Common myeloid progenitor, CD34-positive (primary cell): ENCODE results near the gene ELOA2. TPM values are rescaled to one million over a fixed set of nuclear protein-coding genes. Genes with fewer than 3 reads are reported as not detected.

ENCODE experiments used
- CTCF ChIA-PET: fragments of 350-600 bp; sonication (Branson Sonifier 250); formaldehyde crosslinking; loops from one replicate; lab custom pipeline; 2021; ENCODE audit warnings: antibody characterized with exemption; lab: Charles Lee
- POLR2A ChIA-PET: fragments of 350-600 bp; sonication (Branson Sonifier 250); formaldehyde crosslinking; loops from one replicate; lab custom pipeline; 2021; ENCODE audit warnings: antibody characterized with exemption; lab: Charles Lee
- DNase-seq, 3 donors: peaks; one replicate each; pipeline versions ENCODE4 v3.0.0 to v3.0.0-alpha.2; 2013
- H3K27ac ChIP-seq, 2 experiments: 1 replicate in 1 of 2; 2 replicates in 1 of 2; pipeline ENCODE4 v1.7.0; 2013; ENCODE audit warnings: inconsistent platforms in 2 of 2, low read length in 2 of 2, mild to moderate bottlenecking in 2 of 2, low read depth in 1 of 2, moderate library complexity in 1 of 2; ENCODE audit not compliant: severe bottlenecking in 2 of 2, insufficient read depth in 1 of 2, poor library complexity in 1 of 2
- H3K27me3 ChIP-seq, 5 experiments: replicated peaks in 2 of 5; 1 replicate in 3 of 5; 2 replicates in 2 of 5; pipeline versions ENCODE4 v1.6.1 to v1.7.0; 2013; ENCODE audit warnings: low read length in 4 of 5, mild to moderate bottlenecking in 2 of 5, moderate library complexity in 2 of 5, inconsistent platforms in 1 of 5; ENCODE audit not compliant: insufficient read depth in 5 of 5, control insufficient read depth in 4 of 5
- H3K36me3 ChIP-seq, 4 experiments: 1 replicate in 2 of 4; 2 replicates in 2 of 4; pipeline versions ENCODE4 v1.6.1 to v1.7.0; 2013; ENCODE audit warnings: low read length in 3 of 4, control low read depth in 1 of 4, mild to moderate bottlenecking in 1 of 4; ENCODE audit not compliant: control insufficient read depth in 4 of 4, insufficient read depth in 4 of 4
- H3K4me1 ChIP-seq, 4 experiments: 1 replicate in 3 of 4; 2 replicates in 1 of 4; pipeline versions ENCODE4 v1.6.1 to v1.7.1; 2013; ENCODE audit warnings: low read length in 3 of 4, mild to moderate bottlenecking in 3 of 4, control low read depth in 1 of 4, inconsistent platforms in 1 of 4, moderate library complexity in 1 of 4; ENCODE audit not compliant: control insufficient read depth in 4 of 4, insufficient read depth in 4 of 4; ENCODE audit errors: control extremely low read depth in 1 of 4
- H3K4me3 ChIP-seq, 7 experiments: 1 replicate in 4 of 7; 2 replicates in 3 of 7; pipeline versions ENCODE4 v1.5.1 to v1.7.0; 2013; ENCODE audit warnings: mild to moderate bottlenecking in 7 of 7, low read length in 6 of 7, moderate library complexity in 6 of 7, inconsistent platforms in 2 of 7, low read depth in 2 of 7, control low read depth in 1 of 7; ENCODE audit not compliant: insufficient read depth in 4 of 7, control insufficient read depth in 1 of 7; ENCODE audit errors: extremely low read depth in 1 of 7
- H3K9me3 ChIP-seq, 5 experiments: 1 replicate in 4 of 5; 2 replicates in 1 of 5; pipeline versions ENCODE4 v1.6.1 to v1.7.1; 2013; ENCODE audit warnings: low read length in 4 of 5, mild to moderate bottlenecking in 2 of 5, inconsistent platforms in 1 of 5, low read depth in 1 of 5, moderate library complexity in 1 of 5; ENCODE audit not compliant: control insufficient read depth in 4 of 5, insufficient read depth in 2 of 5; ENCODE audit errors: control extremely low read depth in 1 of 5
- WGBS: methylation state at CpG from one replicate; pipeline ENCODE4 v1.1.5; 2013; ENCODE audit not compliant: insufficient coverage; 5-methylcytosine and 5-hydroxymethylcytosine counted together
- polyA plus RNA-seq: library from polyadenylated mRNA; unstranded; fragments of 120-200 nt; gene quantifications from one replicate; pipeline ENCODE4 v1.2.1, GENCODE V29; 2013

The ELOA2 gene, protein sequence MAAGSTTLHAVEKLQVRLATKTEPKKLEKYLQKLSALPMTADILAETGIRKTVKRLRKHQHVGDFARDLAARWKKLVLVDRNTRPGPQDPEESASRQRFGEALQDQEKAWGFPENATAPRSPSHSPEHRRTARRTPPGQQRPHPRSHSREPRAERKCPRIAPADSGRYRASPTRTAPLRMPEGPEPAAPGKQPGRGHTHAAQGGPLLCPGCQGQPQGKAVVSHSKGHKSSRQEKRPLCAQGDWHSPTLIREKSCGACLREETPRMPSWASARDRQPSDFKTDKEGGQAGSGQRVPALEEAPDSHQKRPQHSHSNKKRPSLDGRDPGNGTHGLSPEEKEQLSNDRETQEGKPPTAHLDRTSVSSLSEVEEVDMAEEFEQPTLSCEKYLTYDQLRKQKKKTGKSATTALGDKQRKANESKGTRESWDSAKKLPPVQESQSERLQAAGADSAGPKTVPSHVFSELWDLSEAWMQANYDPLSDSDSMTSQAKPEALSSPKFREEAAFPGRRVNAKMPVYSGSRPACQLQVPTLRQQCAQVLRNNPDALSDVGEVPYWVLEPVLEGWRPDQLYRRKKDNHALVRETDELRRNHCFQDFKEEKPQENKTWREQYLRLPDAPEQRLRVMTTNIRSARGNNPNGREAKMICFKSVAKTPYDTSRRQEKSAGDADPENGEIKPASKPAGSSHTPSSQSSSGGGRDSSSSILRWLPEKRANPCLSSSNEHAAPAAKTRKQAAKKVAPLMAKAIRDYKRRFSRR
- polyA plus RNA-seq: 0.01 TPM

DNA sequence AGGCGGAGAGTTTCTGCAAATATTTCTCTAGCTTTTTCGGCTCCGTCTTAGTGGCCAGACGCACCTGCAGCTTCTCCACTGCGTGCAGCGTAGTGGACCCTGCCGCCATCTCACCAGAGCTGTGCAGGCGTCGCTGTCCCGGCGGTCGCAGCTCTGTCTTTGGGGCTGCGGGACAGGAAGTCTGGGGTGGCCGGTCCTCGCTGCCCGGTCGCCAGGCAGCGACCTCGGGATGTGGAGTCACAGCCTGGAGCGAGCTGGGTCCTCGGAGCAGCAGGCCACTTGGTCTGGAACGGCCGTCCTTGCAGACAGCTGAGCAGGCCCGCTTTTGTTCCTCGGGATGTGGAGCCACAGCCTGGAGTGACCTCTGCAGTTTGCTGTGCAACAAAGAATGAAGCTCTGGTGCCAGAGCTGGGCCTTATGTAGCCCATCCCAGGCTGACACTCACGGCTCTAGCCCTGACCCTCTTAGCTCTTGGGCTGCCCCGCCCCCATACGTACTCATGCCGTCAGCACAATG, at the start of gene ELOA2:
Gene ELOA2 (minus strand): TSS at position 466 of the 516 bp plus-strand sequence. CDS start 357 bp downstream, at position 109.
- H3K27me3 ChIP-seq: no peaks in the 10 kb centered on the region
- DNase-seq: no peak
- no peaks in the 10 kb centered on the region for H3K4me1 ChIP-seq
- H3K4me3 ChIP-seq: no peak within 1 kb of the TSS
- 97% methylated on average over 29 of the region's 29 CpGs for WGBS
- H3K9me3 ChIP-seq: peaks cover 0 to 29% (median 9%) of the 10 kb centered on the region in 5 experiments
- H3K36me3 ChIP-seq: no peaks in the 10 kb centered on the region
- POLR2A ChIA-PET: no interaction called here
- CTCF ChIA-PET: no interaction called here
- H3K27ac ChIP-seq: no peak within 1 kb of the TSS

DNA sequence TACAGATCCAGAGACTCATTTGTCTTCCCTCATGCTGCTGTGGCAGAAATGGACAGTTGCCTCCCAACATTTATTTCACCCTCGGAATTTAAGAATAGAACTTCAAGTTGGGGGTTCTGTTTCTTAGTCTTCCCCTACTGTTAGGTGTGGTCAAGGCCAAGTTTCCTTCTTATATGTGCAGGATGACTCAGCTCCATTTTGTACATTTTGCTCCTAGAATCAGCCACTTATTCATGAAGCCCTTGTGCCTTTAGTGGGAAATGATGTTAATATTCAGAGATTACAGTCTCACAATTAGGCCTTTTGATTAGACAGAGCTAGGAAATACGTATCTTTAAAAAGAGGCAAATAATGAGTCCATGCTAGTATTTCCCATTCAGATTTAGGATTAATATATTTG, 46.2 kb upstream of the ELOA2 start:
- POLR2A ChIA-PET: no interaction called here
- whole genome bisulfite sequencing: 40% methylated on average over 1 of the region's 2 CpGs
- CTCF ChIA-PET: interaction anchor here (1.3 kb wide), 1 partner anchor 18 kb away, joined by 3 read pairs; no protein-coding TSS in a partner anchor

DNA sequence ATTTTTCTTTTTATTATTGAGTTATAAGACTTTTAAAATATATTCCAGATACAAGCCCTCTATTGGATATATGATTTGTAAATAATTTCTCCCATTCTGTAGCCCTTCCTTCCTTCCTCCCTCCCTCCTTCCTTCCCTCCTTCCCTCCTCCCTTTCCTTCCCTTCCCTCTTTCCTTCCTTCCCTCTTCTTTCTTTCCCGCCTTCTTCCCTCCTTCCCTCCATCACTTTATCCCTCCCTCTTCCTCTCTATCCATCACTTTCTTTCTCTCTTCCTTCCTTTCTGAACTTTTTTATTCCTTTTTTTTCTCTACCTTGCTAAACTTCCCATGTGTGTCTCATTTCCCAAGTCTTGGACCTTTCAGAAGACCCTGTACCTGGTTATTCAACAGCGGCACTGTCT, 45.5 kb upstream of the ELOA2 start:
- Histone ChIP-seq H3K36me3 (no peaks in the 10 kb centered on the region), H3K27ac (no peak overlapping the region), H3K4me1 (peaks cover 0 to 4% (median 0%) of the 10 kb centered on the region in 4 experiments), H3K27me3 (no peaks in the 10 kb centered on the region), H3K9me3 (no peaks in the 10 kb centered on the region), H3K4me3 (no peak overlapping the region)
- WGBS: 90% methylated on average over 1 of the region's 2 CpGs
- DNase-seq: no peak
- CTCF ChIA-PET: no interaction called here
- POLR2A ChIA-PET: no interaction called here

More for the DNA sequence above, 46.2 kb upstream of the ELOA2 start:
- H3K4me1 ChIP-seq: peaks cover 0 to 4% (median 0%) of the 10 kb centered on the region in 4 experiments
- H3K9me3 ChIP-seq: no peaks in the 10 kb centered on the region
- no peaks in the 10 kb centered on the region for H3K36me3 ChIP-seq
- peak in 1 of 3 donors; percentile 13 for DNase-seq
- no peak overlapping the region for H3K4me3 ChIP-seq
- H3K27ac ChIP-seq: no peak overlapping the region
- no peaks in the 10 kb centered on the region for H3K27me3 ChIP-seq

DNA sequence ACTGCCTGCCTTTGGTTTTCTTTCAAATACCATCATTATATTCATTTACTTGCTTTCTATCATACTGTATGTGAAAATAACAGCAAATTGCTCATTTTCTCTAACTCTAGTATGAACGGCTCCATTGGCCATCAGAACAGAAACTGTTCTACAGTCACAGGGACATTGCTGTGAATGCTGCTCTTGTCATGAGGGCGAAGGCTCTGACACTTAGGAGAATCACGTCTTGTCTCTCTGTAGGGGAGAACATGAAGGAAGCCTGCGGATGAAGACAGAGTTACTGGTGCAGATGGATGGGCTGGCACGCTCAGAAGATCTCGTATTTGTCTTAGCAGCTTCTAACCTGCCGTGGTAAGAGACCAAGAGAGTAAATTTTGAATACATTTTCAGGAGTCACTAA, 41.7 kb upstream of the ELOA2 start:
- CTCF ChIA-PET: no interaction called here
- H3K36me3 ChIP-seq: no peaks in the 10 kb centered on the region
- no peak overlapping the region for H3K27ac ChIP-seq
- POLR2A ChIA-PET: no interaction called here
- WGBS: 98% methylated on average over 5 of the region's 7 CpGs
- peaks cover 0 to 4% (median 0%) of the 10 kb centered on the region in 4 experiments for H3K4me1 ChIP-seq
- no peak overlapping the region for H3K4me3 ChIP-seq
- no peaks in the 10 kb centered on the region for H3K27me3 ChIP-seq
- DNase-seq: no peak
- no peaks in the 10 kb centered on the region for H3K9me3 ChIP-seq

DNA sequence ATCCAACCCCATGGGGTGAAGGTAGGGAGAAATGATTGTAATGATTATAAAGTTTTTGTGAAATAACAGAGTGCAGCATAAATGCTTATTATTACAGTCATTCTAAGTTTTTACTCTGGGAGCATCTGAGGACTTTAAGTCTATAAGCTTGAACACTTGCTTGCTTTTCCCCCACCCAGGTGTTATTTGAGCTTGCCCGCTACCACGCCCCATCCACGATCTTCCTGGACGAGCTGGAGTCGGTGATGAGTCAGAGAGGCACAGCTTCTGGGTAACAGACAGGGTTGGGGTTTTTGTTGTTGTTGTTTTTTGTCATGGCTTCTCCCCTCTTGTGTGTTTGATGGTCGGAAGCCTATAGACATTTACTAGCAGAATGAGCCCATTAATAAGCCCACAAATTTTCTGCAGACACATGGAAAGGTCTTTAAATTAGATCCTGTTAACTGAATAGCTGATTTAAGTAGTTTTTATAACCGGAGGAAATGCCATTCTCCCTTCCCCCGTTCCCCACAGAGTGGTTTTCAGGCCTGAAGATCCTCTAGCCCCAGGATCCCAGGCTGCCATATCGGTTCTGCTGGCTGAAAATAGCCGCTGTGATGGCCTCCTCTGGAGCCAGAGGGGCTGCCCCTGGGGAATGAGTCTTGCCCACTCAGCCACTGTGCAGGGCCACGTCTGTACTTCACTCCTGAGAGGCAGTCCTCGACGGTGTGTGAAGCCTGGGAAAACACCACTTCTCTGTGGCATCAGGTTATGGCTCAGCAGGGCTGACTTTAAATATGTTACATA, 39.9 kb upstream of the ELOA2 start:
- no peak overlapping the region for H3K27ac ChIP-seq
- no peaks in the 10 kb centered on the region for H3K4me1 ChIP-seq
- no peak overlapping the region for H3K4me3 ChIP-seq
- 95% methylated on average over 10 of the region's 13 CpGs for WGBS
- no peaks in the 10 kb centered on the region for H3K27me3 ChIP-seq
- POLR2A ChIA-PET: no interaction called here
- DNase-seq: no peak
- H3K36me3 ChIP-seq: no peaks in the 10 kb centered on the region
- H3K9me3 ChIP-seq: no peaks in the 10 kb centered on the region
- CTCF ChIA-PET: no interaction called here

DNA sequence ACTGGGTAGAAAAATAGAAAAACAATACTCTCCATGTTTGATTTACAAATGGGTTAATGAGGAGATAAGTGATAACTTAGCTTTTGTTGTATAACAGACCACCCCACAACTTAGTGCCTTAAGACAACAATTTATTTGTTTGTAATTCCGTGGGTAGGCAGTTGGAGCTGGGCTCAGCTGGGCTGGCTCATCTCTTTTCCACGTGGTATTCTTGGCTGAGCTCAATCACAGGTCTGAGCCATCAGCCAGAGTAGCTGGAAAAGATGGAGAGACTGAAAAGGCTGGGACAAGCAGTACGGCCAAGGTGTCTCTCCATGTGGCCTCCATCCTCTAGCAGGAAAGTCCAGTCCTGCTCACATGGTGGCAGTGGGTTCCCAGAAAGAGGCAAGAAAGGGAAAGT, 32.2 kb upstream of the ELOA2 start:
- Histone ChIP-seq H3K36me3 (no peaks in the 10 kb centered on the region), H3K4me3 (no peak overlapping the region), H3K27ac (no peak overlapping the region), H3K27me3 (no peaks in the 10 kb centered on the region), H3K9me3 (no peaks in the 10 kb centered on the region), H3K4me1 (peaks cover 0 to 25% (median 1%) of the 10 kb centered on the region in 4 experiments)
- ChIA-PET CTCF (no interaction called here), POLR2A (no interaction called here)
- DNase-seq: no peak
- WGBS: 50% methylated on average over 2 of the region's 3 CpGs
